Left ventricle myocardium inferior (tissue), 1 donor: Measurements from ENCODE around the gene FARS2. TPM values are rescaled to one million over a fixed set of nuclear protein-coding genes. Genes with fewer than 3 reads are reported as not detected.

ENCODE experiments used
- DNase-seq: peaks from one replicate; pipeline ENCODE4 v3.0.0-alpha.2; 2020
- H3K27ac ChIP-seq: fragments of 200-600 bp; replicated peaks from 2 replicates; pipeline ENCODE4 v1.8.0; 2021
- H3K27me3 ChIP-seq: fragments of 200-600 bp; 2 replicates; pipeline ENCODE4 v1.8.0; 2021; ENCODE audit warnings: low read depth
- H3K36me3 ChIP-seq: fragments of 200-600 bp; 2 replicates; pipeline ENCODE4 v1.8.0; 2021
- H3K4me1 ChIP-seq: fragments of 200-600 bp; 2 replicates; pipeline ENCODE4 v1.8.0; 2021
- H3K4me3 ChIP-seq: fragments of 200-600 bp; 2 replicates; pipeline ENCODE4 v1.8.0; 2021; ENCODE audit warnings: mild to moderate bottlenecking, moderate library complexity
- H3K9me3 ChIP-seq: fragments of 200-600 bp; replicated peaks from 2 replicates; pipeline ENCODE4 v1.8.0; 2021
- intact Hi-C: fragments of 100-400 bp; cut with micrococcal nuclease; formaldehyde crosslinking; loops from one replicate; pipeline ENCODE4 v1.11.0; 2022
- total RNA-seq: library from RNA; stranded (reverse); fragmentation: NEBNext Ultra II Directional; extraction: Animal tissue kit (Norgen Biotek cat#: 25700); gene quantifications from one replicate; pipeline ENCODE4 v1.2.1, GENCODE V29; 2021
- TF ChIP-seq, protein P1 (sequence below): fragments of 200-600 bp; IDR thresholded peaks from 2 replicates; pipeline ENCODE4 v1.8.0; 2021; ENCODE audit warnings: antibody characterized with exemption, mild to moderate bottlenecking, borderline replicate concordance
- donor health status: DM: no; HTN: yes; CAD: no; lungs with severe emphysema.

FARS2 gene
- total RNA-seq, 1 donor from 2014 or later, result 16.7 TPM

- no peak overlapping the region for H3K27ac ChIP-seq
- TF ChIP-seq, protein P1, sequence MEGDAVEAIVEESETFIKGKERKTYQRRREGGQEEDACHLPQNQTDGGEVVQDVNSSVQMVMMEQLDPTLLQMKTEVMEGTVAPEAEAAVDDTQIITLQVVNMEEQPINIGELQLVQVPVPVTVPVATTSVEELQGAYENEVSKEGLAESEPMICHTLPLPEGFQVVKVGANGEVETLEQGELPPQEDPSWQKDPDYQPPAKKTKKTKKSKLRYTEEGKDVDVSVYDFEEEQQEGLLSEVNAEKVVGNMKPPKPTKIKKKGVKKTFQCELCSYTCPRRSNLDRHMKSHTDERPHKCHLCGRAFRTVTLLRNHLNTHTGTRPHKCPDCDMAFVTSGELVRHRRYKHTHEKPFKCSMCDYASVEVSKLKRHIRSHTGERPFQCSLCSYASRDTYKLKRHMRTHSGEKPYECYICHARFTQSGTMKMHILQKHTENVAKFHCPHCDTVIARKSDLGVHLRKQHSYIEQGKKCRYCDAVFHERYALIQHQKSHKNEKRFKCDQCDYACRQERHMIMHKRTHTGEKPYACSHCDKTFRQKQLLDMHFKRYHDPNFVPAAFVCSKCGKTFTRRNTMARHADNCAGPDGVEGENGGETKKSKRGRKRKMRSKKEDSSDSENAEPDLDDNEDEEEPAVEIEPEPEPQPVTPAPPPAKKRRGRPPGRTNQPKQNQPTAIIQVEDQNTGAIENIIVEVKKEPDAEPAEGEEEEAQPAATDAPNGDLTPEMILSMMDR, result no peak
- H3K9me3 ChIP-seq, result no peaks in the 10 kb centered on the region
- H3K4me3 ChIP-seq, result no peak overlapping the region
- H3K27me3 ChIP-seq, result no peaks in the 10 kb centered on the region
- H3K4me1 ChIP-seq, result no peaks in the 10 kb centered on the region
- H3K36me3 ChIP-seq, result peaks cover 8% of the 10 kb centered on the region
- intact Hi-C loops, result no loop called here
- DNase-seq, result no peak
Measured at GRCh38 chr6:5241252-5241651, 20.1 kb upstream of the FARS2 start.

DNA sequence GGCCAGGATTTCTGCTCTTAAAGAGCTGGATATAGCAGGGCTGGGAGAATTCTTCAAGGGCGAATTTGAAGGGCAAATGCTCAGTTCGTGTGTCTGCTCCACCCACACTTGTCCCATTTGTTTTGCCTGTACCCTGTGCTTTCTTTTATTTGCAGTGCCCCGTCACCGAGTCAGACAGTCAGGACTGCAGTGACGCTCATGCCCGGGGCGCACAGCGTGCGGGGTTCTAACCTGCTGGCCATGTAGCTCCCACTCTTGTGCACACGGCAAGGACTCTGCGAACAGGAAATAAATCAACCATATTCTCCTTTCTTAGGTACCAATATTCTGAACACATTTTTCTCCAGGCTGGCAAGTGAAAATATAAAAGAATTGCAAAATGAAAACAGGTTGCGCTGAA lies 18.2 kb upstream of the FARS2 start:
- no peaks in the 10 kb centered on the region for H3K4me1 ChIP-seq
- no peak for DNase-seq
- no peak overlapping the region for H3K27ac ChIP-seq
- no peaks in the 10 kb centered on the region for H3K9me3 ChIP-seq
- H3K27me3 ChIP-seq, result no peaks in the 10 kb centered on the region
- peaks cover 8% of the 10 kb centered on the region for H3K36me3 ChIP-seq
- intact Hi-C loops, result no loop called here
- H3K4me3 ChIP-seq, result no peak overlapping the region
- TF ChIP-seq, protein P1, result no peak

- no peak for DNase-seq
- no peak overlapping the region for H3K4me3 ChIP-seq
Measured at GRCh38 chr6:5246141-5247097, 14.9 kb upstream of the FARS2 start.

DNA sequence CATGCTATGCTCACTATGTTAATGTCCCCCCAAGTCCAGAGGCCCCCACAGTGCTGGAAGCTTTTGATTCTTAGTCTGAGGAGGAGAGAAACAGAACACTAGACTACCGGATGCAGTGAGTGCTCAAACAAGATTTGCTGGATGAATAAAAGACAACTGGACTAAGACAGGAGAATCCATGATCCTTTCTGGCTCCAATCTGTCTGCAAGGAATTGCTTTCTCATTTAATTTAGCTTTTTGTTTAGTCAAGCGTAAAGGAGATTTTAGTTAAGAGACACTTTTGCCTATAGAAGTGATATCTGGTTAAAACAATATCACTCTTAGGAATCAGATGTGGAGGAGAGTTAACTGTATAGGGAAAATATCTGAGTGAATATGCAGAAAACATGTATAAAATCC lies 14.1 kb upstream of the FARS2 start:
- DNase-seq, result no peak
- Histone ChIP-seq H3K27ac (no peak overlapping the region), H3K4me1 (no peaks in the 10 kb centered on the region), H3K27me3 (no peaks in the 10 kb centered on the region), H3K36me3 (peaks cover 11% of the 10 kb centered on the region), H3K9me3 (no peaks in the 10 kb centered on the region), H3K4me3 (no peak overlapping the region)
- intact Hi-C loops, result no loop called here
- TF ChIP-seq, protein P1, result no peak

More at GRCh38 chr6:5246141-5247097, 14.9 kb upstream of the FARS2 start:
- Histone ChIP-seq H3K27me3 (no peaks in the 10 kb centered on the region), H3K27ac (no peak overlapping the region), H3K36me3 (peaks cover 3% of the 10 kb centered on the region), H3K9me3 (no peaks in the 10 kb centered on the region), H3K4me1 (no peaks in the 10 kb centered on the region)
- intact Hi-C loops, result no loop called here
- TF ChIP-seq, protein P1, result no peak

DNA sequence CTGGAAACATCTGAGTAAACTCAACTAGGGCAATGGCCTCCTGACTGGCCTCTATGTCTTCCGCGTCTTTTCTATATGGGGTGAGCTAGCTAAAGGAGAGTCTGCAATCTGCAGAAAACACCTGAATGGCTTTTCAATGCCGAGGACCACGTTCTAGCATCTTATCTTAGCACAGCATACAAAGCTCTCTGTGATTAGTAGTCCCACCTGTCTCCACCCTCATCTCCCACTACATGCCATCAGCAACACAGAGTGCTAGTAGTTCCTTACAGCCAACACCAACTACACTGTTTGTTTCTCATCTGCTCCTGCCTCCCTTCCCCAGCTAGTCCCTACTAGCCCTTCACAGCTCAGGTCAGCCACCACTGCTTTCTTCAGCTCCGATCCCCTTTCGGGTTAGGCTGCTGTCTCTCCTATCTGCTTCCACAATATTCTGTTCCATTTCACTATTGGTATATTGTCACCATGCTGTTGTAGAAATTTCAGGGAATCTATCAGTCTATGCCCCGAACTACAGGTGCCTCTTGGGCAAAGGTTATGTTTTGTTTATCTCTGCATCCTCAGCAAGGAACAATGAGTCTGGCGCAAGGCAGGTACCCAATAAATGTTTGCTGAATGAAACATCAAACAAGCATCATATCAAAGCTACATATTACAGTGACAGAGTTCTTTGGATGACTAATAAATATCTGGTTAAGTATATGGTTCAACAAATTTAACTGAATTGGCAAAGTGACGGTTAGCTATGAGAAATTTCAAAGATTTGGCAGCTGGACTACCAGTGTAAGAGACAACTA lies 12.8 kb upstream of the FARS2 start:
- TF ChIP-seq, protein P1, result no peak
- Histone ChIP-seq H3K4me3 (no peak overlapping the region), H3K4me1 (no peaks in the 10 kb centered on the region), H3K27ac (no peak overlapping the region), H3K27me3 (no peaks in the 10 kb centered on the region), H3K9me3 (no peaks in the 10 kb centered on the region), H3K36me3 (peaks cover 11% of the 10 kb centered on the region)
- intact Hi-C loops, result no loop called here
- no peak for DNase-seq
